Measurements from ENCODE around the gene ABLIM2.

ABLIM2 gene

DNA sequence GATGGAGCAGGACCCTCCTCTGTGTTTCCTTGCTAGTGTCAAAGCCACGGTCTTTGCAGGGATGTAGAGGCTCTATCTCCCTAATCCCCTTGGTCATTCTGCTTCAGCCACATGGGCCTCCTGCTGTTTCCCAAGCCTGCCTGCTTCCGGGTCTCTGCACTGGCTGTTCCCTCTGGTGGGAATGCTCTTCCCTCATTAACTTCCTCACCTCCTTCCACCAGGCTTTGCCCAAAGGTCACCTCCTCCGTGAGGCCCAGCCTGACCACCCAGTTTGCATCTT, 56.6 kb downstream of the ABLIM2 start:
- DNase-seq (ENCODE audit: low spot score): no peak

GRCh38 chr4:8101213-8102075, 57.2 kb downstream of the ABLIM2 start:
- DNase-seq (ENCODE audit: low spot score): peak; percentile 51

DNA sequence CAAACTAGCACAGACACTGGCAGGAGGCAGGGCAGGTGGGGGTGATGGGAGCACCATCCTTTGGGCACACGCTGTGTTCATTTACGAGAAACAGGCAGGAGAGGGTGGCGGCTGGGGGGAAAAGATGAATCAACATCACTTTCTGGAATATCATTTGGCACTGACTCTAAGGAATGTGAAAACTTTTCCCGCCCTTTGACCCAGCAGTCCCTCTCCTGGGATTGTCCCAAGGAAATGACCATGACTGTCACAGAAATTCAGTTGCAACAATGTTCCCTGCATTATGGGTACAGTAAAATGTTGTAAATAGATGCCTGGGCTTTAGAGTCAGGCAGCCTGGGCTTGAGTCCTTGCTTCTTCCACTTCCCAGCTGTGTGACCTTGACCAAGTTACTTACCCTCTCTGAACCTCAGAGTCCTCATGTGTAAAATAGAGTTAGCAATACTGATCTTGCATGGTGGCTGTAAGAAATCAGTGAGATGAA, 58.6 kb downstream of the ABLIM2 start:
- DNase-seq (ENCODE audit: low spot score): no peak

GRCh38 chr4:8098506-8098905, 60.1 kb downstream of the ABLIM2 start:
- no peak for DNase-seq (ENCODE audit: low spot score)

DNA sequence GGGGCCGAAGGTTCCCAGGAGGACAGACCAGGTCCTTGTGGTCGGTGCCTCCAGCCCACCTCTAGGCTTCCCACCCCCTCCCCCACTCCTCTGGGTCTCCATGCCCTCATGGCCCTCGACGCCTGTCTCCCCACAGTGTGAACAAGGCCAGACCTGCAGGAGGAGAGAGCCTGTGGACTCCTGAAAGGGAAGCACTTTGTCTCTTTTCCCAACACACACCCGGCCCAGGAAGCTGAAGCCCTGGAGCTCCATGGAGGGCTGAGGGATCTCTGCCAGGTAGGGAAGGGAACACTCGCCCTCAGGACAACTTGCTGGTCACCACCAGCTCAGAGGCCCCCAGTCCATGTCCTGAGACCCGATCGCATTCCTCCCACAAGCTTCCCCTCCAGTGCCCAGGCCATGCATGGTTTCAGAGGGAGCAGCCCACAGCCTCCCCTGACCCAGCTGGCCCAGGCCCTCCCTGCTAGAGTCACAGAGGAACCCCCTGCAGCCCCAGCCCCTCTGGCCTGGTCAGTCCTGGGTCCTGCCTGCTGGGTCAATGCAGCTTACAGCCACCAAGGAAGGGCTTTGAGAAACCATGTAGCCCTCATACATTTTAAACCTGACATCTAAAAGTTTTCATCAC, 60.8 kb downstream of the ABLIM2 start:
- DNase-seq (ENCODE audit: low spot score): no peak

DNA sequence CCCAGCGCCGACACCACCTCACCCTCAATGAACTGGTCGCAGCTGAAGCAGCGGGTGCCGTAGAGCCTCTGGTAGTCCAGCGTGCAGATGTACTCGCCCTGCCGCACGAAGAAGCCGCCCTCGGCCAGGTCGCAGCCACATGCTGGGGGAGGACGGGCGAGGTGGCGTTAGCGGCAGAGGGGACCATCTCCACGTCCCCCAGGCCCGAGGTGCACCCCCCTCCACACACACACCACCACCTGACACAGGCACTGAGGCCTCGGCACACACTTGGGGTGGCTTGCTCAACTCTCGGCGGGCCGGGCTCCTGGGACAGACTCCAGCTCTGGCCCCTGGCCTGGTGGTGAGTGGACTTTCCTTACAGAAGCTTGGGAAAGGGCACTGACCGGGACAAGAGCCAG, 61.5 kb downstream of the ABLIM2 start:
- no peak for DNase-seq (ENCODE audit: low spot score)

DNA sequence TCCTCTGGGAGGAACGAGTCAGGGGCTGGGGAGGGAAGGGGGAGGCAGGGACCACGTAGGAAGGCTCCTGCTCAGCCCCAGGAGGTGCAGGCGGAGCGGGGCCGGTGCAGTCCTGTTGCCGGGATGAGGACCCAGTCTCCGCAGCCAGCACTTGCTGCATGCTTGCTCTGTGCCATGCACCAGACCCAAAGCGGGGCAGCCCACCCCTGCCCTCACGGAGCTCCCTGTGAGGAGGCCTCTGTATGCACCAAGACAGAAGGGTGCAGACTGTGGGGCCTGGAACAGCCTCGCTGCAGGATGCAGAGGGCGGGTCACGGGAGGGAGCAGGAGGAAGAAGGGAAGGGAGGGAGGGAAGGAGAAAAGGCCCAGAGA, 61.9 kb downstream of the ABLIM2 start:
- no peak for DNase-seq (ENCODE audit: low spot score)

GRCh38 chr4:8095956-8096689, 62.5 kb downstream of the ABLIM2 start:
- DNase-seq (ENCODE audit: low spot score): no peak

GRCh38 chr4:8093587-8094274, 64.9 kb downstream of the ABLIM2 start:
- DNase-seq (ENCODE audit: low spot score): no peak

GRCh38 chr4:8092282-8092681, 66.3 kb downstream of the ABLIM2 start:
- no peak for DNase-seq (ENCODE audit: low spot score)

GRCh38 chr4:8090744-8091301, 67.8 kb downstream of the ABLIM2 start:
- DNase-seq (ENCODE audit: low spot score): no peak

- DNase-seq (ENCODE audit: low spot score): no peak
These were observed 68.3 kb downstream of the ABLIM2 start for GRCh38 chr4:8090312-8090711.

- DNase-seq (ENCODE audit: low spot score): no peak
These were observed 68.8 kb downstream of the ABLIM2 start for GRCh38 chr4:8089862-8090261.

DNA sequence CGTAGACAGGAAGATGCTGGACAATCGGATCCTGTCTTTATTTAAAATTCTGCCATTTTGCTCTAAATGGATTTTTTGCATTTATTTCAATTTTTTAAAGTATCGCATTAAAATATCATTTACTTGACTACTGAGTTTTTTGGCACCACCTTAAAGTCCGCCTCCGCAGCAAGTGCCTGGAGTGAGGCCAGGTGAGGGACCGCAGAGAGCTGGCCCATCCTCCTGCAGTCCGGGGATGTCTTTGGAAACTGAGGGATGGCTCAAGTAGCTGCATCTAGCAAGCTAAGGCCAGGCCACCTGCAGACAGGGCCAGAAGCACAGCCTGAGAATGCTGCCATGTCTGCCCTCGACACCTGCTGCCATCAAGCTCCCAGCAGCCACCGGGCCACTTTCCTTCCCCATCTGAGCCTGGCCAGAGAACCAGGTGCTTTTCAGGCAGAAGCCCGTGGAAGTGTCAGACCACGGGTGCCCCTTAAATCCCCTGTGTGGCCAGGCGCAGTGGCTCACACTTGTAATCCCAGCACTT, 69.6 kb downstream of the ABLIM2 start:
- DNase-seq (ENCODE audit: low spot score): no peak

- DNase-seq (ENCODE audit: low spot score): no peak
These were observed 70.6 kb downstream of the ABLIM2 start for GRCh38 chr4:8087921-8088495.

DNA sequence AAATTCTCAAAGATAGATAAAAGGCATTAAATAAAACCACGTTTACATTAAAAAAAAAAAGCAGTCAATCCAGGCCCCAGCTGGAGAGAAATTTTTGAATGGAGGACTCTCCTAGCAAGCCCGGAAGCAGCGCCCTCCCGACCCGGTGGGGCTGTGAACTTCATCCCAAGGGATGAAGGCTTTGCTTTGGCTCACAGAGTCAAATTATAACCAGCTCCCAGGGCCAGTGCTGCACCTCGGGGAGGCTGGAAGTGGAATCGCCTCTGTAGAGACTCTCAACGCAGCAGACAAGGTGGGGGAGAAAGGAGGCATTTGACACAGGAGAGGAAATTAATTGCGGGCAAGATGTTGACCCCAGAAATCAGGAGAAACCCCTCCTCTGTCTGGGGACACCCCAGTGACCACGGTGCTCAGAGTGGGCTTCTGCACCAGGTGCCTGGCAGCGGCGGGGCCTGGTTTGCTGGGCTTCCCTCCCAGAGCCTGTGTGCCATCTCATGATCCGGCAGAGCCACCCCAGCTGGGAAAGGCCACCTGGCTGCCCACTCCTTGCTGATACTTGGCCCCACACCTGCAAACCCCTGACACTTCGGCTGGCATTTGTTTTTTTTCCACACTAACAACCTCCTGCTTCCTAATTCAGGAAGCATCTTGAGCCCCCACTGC, 71.7 kb downstream of the ABLIM2 start:
- DNase-seq (ENCODE audit: low spot score): no peak

GRCh38 chr4:8085491-8086117, 73.0 kb downstream of the ABLIM2 start:
- no peak for DNase-seq (ENCODE audit: low spot score)

DNA sequence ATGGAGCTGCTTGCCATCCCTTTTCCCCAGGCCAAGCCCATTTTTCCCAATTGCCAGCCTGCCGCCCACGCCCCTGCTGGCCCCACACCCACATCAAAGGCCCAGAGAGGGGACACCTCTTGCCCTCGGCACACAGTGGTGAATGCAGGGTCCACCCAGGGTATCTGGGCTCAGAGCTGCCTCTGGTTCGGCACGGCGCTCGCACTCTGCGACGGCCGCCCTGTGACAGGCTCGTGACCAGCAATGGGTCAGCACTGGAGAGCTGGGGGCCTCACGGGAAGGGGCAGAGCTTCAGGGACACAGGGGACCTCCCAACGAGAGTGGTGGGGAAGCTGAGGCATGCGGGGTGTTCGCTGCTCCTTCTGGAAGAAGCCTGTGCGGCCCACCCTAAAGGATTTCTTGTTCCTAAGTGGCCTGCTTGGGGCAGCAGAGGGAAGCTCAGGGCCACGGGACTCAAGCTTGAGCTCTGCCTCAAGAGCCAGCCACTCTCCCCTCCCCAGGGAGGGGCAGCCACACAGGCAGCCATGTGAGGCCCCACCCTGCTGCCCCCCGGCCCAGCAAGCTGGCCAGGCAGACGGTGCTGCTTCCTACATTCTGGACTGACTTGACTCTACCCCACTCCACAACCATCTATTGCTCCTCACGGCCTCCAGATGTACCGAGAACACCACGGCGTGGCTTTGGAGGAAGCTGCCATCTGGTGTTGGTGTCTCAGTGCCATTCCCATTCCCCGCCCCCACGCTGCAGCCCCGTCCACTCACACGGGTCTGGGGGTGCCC, 73.7 kb downstream of the ABLIM2 start:
- DNase-seq (ENCODE audit: low spot score): no peak

DNA sequence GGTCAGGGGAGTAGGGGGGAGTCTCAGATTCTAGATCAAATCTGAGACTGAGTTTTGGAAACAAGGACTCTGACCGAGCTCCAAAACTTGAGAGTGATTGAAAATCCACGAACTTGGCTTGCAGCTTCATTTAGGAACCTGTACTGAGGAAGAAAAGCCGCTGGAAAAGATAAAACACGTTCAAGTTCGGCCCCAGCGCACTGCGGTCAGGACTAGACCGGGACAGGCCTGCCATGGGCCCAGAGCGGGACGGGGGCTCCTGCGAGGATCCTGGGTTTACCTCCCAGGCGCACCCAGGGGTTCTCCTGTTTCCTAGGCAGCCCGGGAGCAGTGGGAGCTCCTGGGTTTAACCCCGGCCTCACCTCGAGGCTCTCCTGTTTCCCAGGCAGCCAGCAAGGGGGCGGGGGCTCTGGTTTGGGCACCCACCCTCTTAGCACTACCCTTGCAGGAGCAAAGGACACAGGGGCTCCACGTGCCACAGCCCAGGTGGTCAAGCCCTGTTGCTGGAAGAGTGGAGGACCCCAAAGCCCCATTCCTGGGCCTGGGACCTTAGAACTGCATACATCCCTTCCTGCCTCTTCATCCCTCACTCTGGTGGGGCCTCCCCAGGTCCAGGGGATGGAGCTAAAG, 74.5 kb downstream of the ABLIM2 start:
- no peak for DNase-seq (ENCODE audit: low spot score)
